HFFc6 (cell line): Measurements from ENCODE around the gene TFCP2. TPM values are rescaled to one million over a fixed set of nuclear protein-coding genes. Genes with fewer than 3 reads are reported as not detected.

Source experiments
- DNase-seq: peaks from one replicate; pipeline ENCODE4 v3.0.0-alpha.2; 2018
- H3K27ac Mint-ChIP-seq: 2 replicates; pipeline ENCODE4 v1.8.0; 2020; ENCODE audit warnings: mild to moderate bottlenecking, mixed read lengths
- H3K27me3 Mint-ChIP-seq: 2 replicates; pipeline ENCODE4 v1.8.0; 2021; ENCODE audit warnings: mild to moderate bottlenecking, moderate library complexity, mixed read lengths; ENCODE audit not compliant: insufficient read depth
- H3K36me3 Mint-ChIP-seq: 2 replicates; pipeline ENCODE4 v1.8.0; 2021; ENCODE audit warnings: low read depth, mixed read lengths
- H3K4me1 Mint-ChIP-seq: 2 replicates; pipeline ENCODE4 v1.8.0; 2020; ENCODE audit warnings: low read depth, mixed read lengths
- H3K4me3 Mint-ChIP-seq: 2 replicates; pipeline ENCODE4 v1.8.0; 2020; ENCODE audit warnings: mild to moderate bottlenecking, moderate library complexity, mixed read lengths
- H3K9me3 Mint-ChIP-seq: 2 replicates; pipeline ENCODE4 v1.8.0; 2020; ENCODE audit warnings: mild to moderate bottlenecking, mixed read lengths
- CTCF ChIP-seq: fragments of 200-600 bp; sonication (generic); IDR thresholded peaks from 2 replicates; pipeline ENCODE4 v1.5.0; 2021; ENCODE audit warnings: antibody characterized with exemption, mild to moderate bottlenecking
- total RNA-seq, 6 experiments: library from RNA; stranded (reverse); fragmentation: NEBNext Ultra II Directional; extraction: Animal tissue kit (Norgen Biotek cat#: 25700); gene quantifications; 2 replicates in 1 of 6; 3 replicates in 5 of 6; pipeline ENCODE4 v1.2.3, GENCODE V29; 2021

Gene TFCP2
- total RNA-seq, 6 experiments from 2014 or later: 23.6 to 26.5 (median 25.8) TPM

- Mint-ChIP-seq H3K4me1 (no peaks in the 10 kb centered on the region; the same call in 1 of the 2 replicates), H3K27ac (no peak overlapping the region), H3K27me3 (no peaks in the 10 kb centered on the region), H3K4me3 (no peak overlapping the region), H3K36me3 (no peaks in the 10 kb centered on the region), H3K9me3 (no peaks in the 10 kb centered on the region)
- no peak for TF ChIP-seq CTCF
- DNase-seq: no peak
Observed at GRCh38 chr12:51150777-51151176, 22.2 kb downstream of the TFCP2 start.

GRCh38 chr12:51147309-51147708, 25.6 kb downstream of the TFCP2 start:
- no peak overlapping the region for H3K27ac Mint-ChIP-seq
- no peak for DNase-seq
- no peaks in the 10 kb centered on the region for H3K4me1 Mint-ChIP-seq
- no peak for TF ChIP-seq CTCF
- no peaks in the 10 kb centered on the region for H3K9me3 Mint-ChIP-seq
- H3K27me3 Mint-ChIP-seq: no peaks in the 10 kb centered on the region
- H3K4me3 Mint-ChIP-seq: no peak overlapping the region
- no peaks in the 10 kb centered on the region for H3K36me3 Mint-ChIP-seq

- no peaks in the 10 kb centered on the region for H3K4me1 Mint-ChIP-seq
- no peaks in the 10 kb centered on the region for H3K9me3 Mint-ChIP-seq
- no peak overlapping the region for H3K27ac Mint-ChIP-seq
- H3K36me3 Mint-ChIP-seq: 0 out of 2 replicates have a peak, but pooled peaks cover 6% of the 10 kb centered on the region
- H3K4me3 Mint-ChIP-seq: no peak overlapping the region
- no peaks in the 10 kb centered on the region for H3K27me3 Mint-ChIP-seq
- DNase-seq: no peak
- TF ChIP-seq CTCF: no peak
Observed at GRCh38 chr12:51139292-51139844, 33.6 kb downstream of the TFCP2 start.

GRCh38 chr12:51132693-51133092, 40.2 kb downstream of the TFCP2 start:
- Mint-ChIP-seq H3K4me1 (0 out of 2 replicates have a peak, but pooled peaks cover 6% of the 10 kb centered on the region), H3K4me3 (no peak overlapping the region), H3K27me3 (no peaks in the 10 kb centered on the region; the same call in 1 of the 2 replicates), H3K9me3 (no peaks in the 10 kb centered on the region), H3K27ac (no peak overlapping the region), H3K36me3 (no peaks in the 10 kb centered on the region; the same call in 1 of the 2 replicates)
- no peak for TF ChIP-seq CTCF
- no peak for DNase-seq

GRCh38 chr12:51131745-51132521, 41.0 kb downstream of the TFCP2 start:
- H3K4me1 Mint-ChIP-seq: peaks cover 13% of the 10 kb centered on the region
- no peaks in the 10 kb centered on the region; the same call in 1 of the 2 replicates for H3K27me3 Mint-ChIP-seq
- no peaks in the 10 kb centered on the region; the same call in 1 of the 2 replicates for H3K36me3 Mint-ChIP-seq
- no peak for TF ChIP-seq CTCF
- H3K4me3 Mint-ChIP-seq: no peak overlapping the region
- H3K9me3 Mint-ChIP-seq: no peaks in the 10 kb centered on the region
- no peak overlapping the region for H3K27ac Mint-ChIP-seq
- no peak for DNase-seq
